Left kidney (tissue), 8 donors: Measurements from ENCODE around the gene KLF15. TPM values are rescaled to one million over a fixed set of nuclear protein-coding genes. Genes with fewer than 3 reads are reported as not detected.

Source experiments
- DNase-seq: peaks from one replicate; pipeline ENCODE4 v3.0.0-alpha.2; 2013
- long read RNA-seq, 8 donors: transcript quantifications; one replicate each; lab custom pipeline, GENCODE V29; 2026
- polyA plus RNA-seq: library from polyadenylated mRNA; unstranded; fragments of 120-200 nt; gene quantifications from one replicate; pipeline ENCODE4 v1.2.1, GENCODE V29; 2013; ENCODE audit not compliant: insufficient read length

Gene KLF15
- polyA plus RNA-seq: 11.3 TPM
- long read RNA-seq, donor 1, partial matches to known transcripts: 9 of 10 reads
- long read RNA-seq, donor 1, other reads (novel, unspliced or antisense): 0 of 10 reads
- long read RNA-seq, donor 2, partial matches to known transcripts: 0 of 4 reads
- long read RNA-seq, donor 2, other reads (novel, unspliced or antisense): 0 of 4 reads
- long read RNA-seq, donor 3, partial matches to known transcripts: 5 of 9 reads
- long read RNA-seq, donor 3, other reads (novel, unspliced or antisense): 0 of 9 reads
- long read RNA-seq, donor 4: 0 reads
- long read RNA-seq, donor 5, transcript KLF15-201 (3 exons, 2,574 nt): major isoform, 6 of 6 reads
- long read RNA-seq, donor 5, partial matches to known transcripts: 0 of 6 reads
- long read RNA-seq, donor 5, other reads (novel, unspliced or antisense): 0 of 6 reads
- long read RNA-seq, donor 6, transcript KLF15-201 (3 exons, 2,574 nt): major isoform, 5 of 12 reads
- long read RNA-seq, donor 6, partial matches to known transcripts: 7 of 12 reads
- long read RNA-seq, donor 6, other reads (novel, unspliced or antisense): 0 of 12 reads
- long read RNA-seq, donor 7, transcript KLF15-201 (3 exons, 2,574 nt): major isoform, 5 of 17 reads
- long read RNA-seq, donor 7, partial matches to known transcripts: 12 of 17 reads
- long read RNA-seq, donor 7, other reads (novel, unspliced or antisense): 0 of 17 reads
- long read RNA-seq, donor 8, partial matches to known transcripts: 0 of 1 reads
- long read RNA-seq, donor 8, other reads (novel, unspliced or antisense): 0 of 1 reads

GRCh38 chr3:126357295-126358037 lies at the start of gene KLF15:
Gene KLF15, minus strand, starts transcription at chr3:126357408. Its CDS starts 4,486 bp downstream, at chr3:126352922.
- peak; percentile 82 for DNase-seq

GRCh38 chr3:126406389-126407296 lies 49.4 kb upstream of the KLF15 start:
- no peak for DNase-seq

DNA sequence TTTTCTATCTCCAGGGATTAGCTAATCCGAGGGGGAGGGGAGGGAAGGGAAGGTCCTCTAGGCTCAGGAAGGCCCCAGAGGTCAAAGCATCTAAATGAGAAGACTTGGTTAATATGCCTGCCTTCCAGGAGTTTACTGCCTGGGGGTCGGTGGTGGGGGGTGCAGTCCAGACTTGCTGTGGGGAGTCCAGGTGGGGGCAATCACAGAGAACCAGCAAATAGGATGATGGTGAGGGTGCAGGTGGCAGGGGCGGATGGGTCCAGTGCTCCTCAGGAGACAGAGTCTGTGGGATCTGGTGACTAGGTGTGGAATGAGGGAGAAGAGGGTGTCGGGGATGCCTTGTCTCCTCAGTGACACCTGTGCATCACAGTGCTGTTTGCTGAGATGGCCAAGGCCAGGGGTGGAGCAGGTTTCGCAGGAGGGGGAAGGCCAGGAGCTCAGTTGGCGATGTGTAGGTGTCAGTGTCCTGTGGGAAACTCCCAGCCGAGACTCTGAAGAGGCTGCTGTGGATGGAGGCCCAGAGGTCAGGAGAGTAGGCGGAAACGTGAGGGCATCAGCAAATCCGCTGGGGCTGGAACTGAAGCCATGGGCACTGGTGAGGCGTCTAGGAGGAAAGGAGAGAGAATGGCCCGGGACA lies 45.6 kb upstream of the KLF15 start:
- no peak for DNase-seq

GRCh38 chr3:126402178-126402577 lies 45.0 kb upstream of the KLF15 start:
- no peak for DNase-seq

GRCh38 chr3:126401611-126402160 lies 44.5 kb upstream of the KLF15 start:
- DNase-seq: no peak

GRCh38 chr3:126399756-126400155 lies 42.5 kb upstream of the KLF15 start:
- DNase-seq: no peak

DNA sequence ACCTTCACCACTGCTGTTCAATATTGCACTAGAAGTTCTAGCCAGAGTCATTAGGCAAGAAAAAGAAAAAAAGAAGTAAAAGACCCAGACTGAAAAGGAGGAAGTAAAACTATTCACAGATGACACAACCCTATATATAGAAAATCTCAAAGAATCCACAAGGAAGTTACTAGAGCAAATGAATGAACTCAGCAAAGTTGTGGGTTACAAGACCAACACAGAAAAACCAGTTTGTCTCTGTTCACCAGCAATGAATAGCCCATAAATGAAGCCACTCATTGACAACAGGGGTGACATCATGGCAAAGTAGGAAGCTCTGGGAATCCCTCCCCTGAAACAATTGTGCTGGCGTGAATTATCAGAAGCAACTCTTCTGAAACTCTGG lies 42.1 kb upstream of the KLF15 start:
- DNase-seq: no peak

DNA sequence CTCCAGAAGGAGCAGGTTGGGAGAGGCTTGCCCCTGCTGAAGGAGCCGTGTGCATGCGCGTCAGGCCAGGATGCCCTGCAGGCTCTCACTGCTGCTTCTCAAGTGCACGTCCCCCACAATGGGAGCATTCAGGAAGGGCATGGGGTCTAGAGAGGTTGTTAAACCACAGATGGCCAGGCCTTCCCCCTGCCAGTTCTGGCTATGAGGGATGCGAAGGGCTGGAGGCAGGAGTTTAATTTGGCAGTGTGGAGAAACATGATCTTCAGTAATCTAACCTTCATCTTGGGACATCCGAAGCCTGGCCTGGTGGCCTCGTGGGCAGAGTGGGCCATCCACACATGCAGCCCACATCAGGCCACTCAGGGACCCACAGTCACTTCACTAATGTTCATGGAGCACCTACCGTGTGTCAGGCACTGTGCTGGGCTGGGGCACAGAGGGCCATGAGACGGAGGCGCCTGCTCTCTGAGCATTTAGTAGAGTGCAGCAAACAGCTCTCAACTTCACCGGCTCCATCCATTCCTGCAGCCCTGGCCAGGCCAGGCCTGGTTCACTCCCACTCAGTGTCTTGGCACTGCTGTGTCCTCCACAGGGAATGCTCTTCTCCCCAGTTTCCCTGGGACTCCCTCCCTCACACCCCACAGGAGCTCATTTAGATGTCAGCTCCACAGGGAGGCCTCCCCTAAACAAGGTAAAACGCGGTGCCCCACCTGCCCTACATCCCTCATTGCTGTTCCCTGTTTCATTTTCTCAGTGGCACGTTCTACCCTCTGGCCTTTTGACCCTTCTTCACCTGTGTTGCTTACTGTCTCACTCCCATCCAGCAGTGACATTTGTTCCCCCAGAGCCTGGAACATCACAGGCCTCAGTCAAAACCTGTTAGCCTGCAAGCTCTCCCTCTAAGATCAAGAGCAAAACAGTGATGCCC lies 41.5 kb upstream of the KLF15 start:
- DNase-seq: no peak

- DNase-seq: no peak
These were observed 40.6 kb upstream of the KLF15 start for GRCh38 chr3:126397610-126398422.

DNA sequence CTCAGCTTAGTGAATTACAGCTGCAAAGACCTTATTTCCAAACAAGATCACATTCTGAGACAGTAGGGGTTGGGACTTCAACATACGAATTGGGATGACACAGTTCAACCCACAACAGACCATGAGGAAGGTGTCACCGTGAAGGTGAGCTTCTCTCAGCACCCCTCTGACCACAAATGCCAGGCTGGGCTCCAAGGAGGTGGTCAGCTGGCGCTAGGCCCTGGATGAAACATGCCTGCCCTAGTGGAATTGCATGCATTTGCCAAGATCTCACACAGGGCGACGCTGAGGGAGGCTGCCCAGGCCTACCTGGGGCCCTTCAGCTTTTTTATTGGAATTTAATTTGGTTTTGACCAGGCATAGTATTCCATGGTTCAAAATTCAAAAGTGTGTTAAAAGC lies 39.3 kb upstream of the KLF15 start:
- no peak for DNase-seq

GRCh38 chr3:126395846-126396513 lies 38.8 kb upstream of the KLF15 start:
- DNase-seq: no peak

- DNase-seq: no peak
These were observed 37.7 kb upstream of the KLF15 start for GRCh38 chr3:126394977-126395321.

DNA sequence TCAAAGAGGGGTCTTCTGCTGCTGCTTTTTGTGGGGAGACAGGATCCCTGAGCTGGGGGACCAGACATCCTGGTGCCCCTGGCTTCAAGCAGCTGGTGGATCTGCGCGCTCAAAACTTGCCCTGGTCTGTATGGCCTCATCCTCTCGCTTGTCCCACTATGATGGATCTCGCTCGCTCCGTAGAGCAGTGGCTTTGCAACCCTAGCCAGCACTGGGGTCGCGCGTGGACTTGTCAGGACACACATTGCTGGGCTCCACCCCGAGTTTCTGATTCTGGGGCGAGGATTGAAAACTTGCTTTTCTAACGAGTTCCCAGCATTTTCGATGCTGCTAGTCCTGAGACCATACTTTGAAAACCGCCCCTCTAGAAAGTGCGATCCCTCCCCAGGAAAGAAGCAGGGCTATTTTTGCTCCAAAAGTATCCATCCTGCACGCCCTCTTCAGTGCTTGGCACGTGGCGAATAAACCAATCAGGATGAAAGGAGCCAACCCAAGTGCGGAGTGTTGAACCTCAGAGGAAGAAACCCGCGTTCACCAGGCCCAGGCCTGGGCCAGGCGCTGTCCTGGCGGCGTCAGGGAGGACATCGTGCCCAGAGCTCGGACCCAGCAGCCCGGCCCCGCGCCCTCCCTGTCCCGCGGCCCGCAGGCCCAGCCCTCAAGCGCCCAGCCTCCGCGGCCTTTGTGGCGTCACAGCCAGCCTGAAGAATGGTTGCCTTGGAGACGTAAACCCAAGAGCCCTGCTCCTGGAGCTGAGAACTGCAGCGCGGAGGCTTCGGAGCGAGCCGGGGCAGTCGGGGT lies 37.2 kb upstream of the KLF15 start, which contains the start of gene CFAP100:
TSS of gene CFAP100 (plus strand) at position 731 of the 798 bp plus-strand sequence. CDS start 1,092 bp downstream, outside the sequence.
- peak; percentile 71 for DNase-seq

GRCh38 chr3:126393563-126393962 lies 36.4 kb upstream of the KLF15 start:
- no peak for DNase-seq

DNA sequence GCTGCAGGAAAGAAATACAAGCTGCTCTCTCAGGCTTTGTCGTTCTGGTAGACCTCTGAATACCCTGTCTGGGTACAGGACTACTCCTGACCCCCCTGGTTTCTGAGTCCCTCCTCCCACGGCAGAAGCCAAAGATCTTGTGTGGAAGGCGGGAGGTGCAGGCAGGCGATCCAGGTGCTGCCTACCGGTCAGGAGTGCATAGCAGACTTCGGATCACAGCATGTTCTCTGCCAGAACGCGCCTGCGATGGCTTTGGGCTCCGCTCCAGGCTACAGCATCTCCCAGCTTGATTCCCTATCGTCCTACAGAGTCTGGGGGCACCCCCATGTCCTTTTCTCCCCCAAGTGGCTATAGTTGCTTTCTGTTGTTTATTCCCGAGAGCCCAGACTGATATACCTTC lies 35.0 kb upstream of the KLF15 start:
- no peak for DNase-seq

DNA sequence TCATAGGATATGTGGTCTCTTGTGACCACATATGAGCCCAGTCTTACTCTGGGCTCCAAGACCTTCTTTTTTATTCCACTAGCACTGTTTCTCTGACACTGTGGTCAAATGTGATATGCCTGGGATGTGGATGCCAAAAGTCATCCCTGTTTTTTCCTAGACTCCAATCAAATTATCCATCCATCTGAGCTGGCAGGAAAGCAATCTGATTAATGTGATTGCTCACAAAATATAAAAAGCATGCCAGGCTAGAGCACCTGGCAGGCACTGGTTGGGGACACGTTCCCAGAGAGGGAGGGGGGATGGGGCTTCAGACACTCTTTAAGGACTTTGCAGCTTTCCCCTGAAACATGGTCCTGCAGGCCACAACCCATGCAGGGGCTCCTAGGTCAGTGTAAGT lies 34.4 kb upstream of the KLF15 start:
- DNase-seq: no peak

- no peak for DNase-seq
These were observed 33.5 kb upstream of the KLF15 start for GRCh38 chr3:126390751-126391150.
